GM04503 (cell line): ENCODE data around the gene SLC6A20.
"Not testable (repeated sequence)": the region's sequence is repeated elsewhere in the genome, so short reads cannot be mapped to it uniquely, and the experiment has no call there.

Experiments
- DNase-seq: peaks from one replicate; pipeline ENCODE4 v3.0.0-alpha.2; 2012; ENCODE audit warnings: low read depth

SLC6A20 gene

GRCh38 chr3:45758871-45759270 is 37.5 kb downstream of the SLC6A20 start:
- no peak for DNase-seq

GRCh38 chr3:45757141-45757540 is 39.2 kb downstream of the SLC6A20 start:
- not testable (repeated sequence) for DNase-seq

- DNase-seq = no peak
These were observed 40.3 kb downstream of the SLC6A20 start for GRCh38 chr3:45756055-45756454.

GRCh38 chr3:45754461-45754860 is 41.9 kb downstream of the SLC6A20 start:
- no peak for DNase-seq

GRCh38 chr3:45753095-45753494 is 43.2 kb downstream of the SLC6A20 start:
- no peak for DNase-seq

GRCh38 chr3:45751537-45752242 is 44.6 kb downstream of the SLC6A20 start:
- no peak for DNase-seq

- DNase-seq = no peak
These were observed 46.5 kb downstream of the SLC6A20 start for GRCh38 chr3:45749880-45750279.

GRCh38 chr3:45749036-45749600 is 47.2 kb downstream of the SLC6A20 start:
- not testable (repeated sequence) for DNase-seq

- no peak for DNase-seq
These were observed 48.3 kb downstream of the SLC6A20 start for GRCh38 chr3:45748068-45748467.

- DNase-seq = no peak
These were observed 49.3 kb downstream of the SLC6A20 start for GRCh38 chr3:45746777-45747622.

GRCh38 chr3:45746165-45746776 is 50.1 kb downstream of the SLC6A20 start:
- DNase-seq = no peak

GRCh38 chr3:45742461-45743089 is 53.8 kb downstream of the SLC6A20 start:
- no peak for DNase-seq

GRCh38 chr3:45741742-45742460 is 54.4 kb downstream of the SLC6A20 start:
- DNase-seq = no peak

- DNase-seq = no peak
These were observed 55.1 kb downstream of the SLC6A20 start for GRCh38 chr3:45741247-45741646.

- no peak for DNase-seq
These were observed 56.3 kb downstream of the SLC6A20 start for GRCh38 chr3:45739991-45740390.

- no peak for DNase-seq
These were observed 59.1 kb downstream of the SLC6A20 start for GRCh38 chr3:45737234-45737633.

GRCh38 chr3:45736707-45737106 is 59.6 kb downstream of the SLC6A20 start:
- DNase-seq = no peak

- no peak for DNase-seq
These were observed 65.8 kb downstream of the SLC6A20 start for GRCh38 chr3:45730409-45731154.

GRCh38 chr3:45729614-45730013 is 66.7 kb downstream of the SLC6A20 start:
- no peak for DNase-seq

GRCh38 chr3:45724911-45725310 is 71.4 kb downstream of the SLC6A20 start:
- DNase-seq = no peak
